GM18517 (cell line): ENCODE results near the gene VMP1.

Experiments used
- ATAC-seq: cut with Tn5 transposase; IDR thresholded peaks from one replicate; pipeline ENCODE4 v1.9.1; 2021; ENCODE audit warnings: mild to moderate bottlenecking, moderate library complexity; ENCODE audit not compliant: unreplicated experiment

The VMP1 gene

DNA sequence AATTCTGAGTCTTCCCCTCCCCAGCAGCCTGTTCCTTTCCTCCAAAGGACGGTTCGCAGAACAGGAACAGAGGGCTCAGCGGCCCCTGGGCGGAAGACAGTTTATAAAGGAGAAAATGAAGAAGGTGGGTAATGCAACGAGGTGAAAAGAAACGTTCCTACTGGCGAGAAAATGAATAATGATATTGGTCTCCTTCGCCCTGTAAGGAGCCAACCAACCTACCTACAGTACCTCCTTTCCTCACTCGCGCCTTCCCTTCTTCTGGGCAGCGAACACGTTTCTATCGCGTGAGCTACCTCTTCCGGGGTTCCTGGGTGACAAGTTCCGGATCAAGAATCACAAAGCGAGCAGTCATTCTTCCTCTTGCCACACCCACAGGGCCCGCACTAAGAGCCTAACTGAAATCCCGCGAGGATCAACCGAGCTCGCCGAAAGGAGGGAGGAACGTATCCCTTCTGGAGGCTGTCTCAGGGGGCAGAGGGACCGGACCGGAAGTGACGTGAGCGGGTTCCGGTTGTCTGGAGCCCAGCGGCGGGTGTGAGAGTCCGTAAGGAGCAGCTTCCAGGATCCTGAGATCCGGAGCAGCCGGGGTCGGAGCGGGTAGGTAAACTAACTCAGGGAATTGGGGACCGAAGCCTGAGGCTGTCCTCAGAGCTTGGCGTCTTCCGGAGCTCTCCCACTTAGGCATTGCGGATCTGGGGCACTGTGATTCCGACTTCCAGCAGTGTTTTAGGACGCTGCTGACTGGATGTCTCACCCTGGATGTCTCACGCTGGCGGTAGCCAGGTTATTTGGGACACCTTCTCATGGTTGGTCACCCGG, at the start of gene VMP1, which contains the start of gene PTRH2:
Gene VMP1, plus strand, starts transcription at position 506 of the 822 bp plus-strand sequence. CDS start 23,793 bp downstream, outside the sequence.
Gene PTRH2, minus strand, starts transcription at position 282 of the 822 bp plus-strand sequence. CDS start 9,452 bp downstream, outside the sequence.
- ATAC-seq: peak; percentile 88

GRCh38 chr17:59666235-59666634, 41.2 kb upstream of the VMP1 start:
- no peak for ATAC-seq

DNA sequence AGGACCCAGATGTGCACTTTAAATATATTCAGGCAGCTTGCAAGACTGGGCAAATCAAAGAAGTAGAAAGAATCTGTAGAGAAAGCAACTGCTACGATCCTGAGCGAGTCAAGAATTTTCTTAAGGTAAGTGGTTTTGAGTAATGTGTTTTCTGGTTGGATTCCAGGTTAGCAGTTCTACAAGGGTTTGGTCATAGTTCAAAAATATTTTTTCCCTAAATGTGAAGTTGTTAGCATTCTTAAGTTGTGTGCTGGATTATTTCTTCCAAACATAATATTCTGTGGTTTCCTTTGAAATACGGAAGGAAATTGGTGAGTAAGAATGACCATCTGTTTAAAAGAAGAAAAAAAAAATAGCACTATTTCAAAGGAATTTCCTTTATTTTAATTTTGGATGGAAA, 38.6 kb upstream of the VMP1 start:
- ATAC-seq: no peak

GRCh38 chr17:59669411-59669810, 38.0 kb upstream of the VMP1 start:
- no peak for ATAC-seq

DNA sequence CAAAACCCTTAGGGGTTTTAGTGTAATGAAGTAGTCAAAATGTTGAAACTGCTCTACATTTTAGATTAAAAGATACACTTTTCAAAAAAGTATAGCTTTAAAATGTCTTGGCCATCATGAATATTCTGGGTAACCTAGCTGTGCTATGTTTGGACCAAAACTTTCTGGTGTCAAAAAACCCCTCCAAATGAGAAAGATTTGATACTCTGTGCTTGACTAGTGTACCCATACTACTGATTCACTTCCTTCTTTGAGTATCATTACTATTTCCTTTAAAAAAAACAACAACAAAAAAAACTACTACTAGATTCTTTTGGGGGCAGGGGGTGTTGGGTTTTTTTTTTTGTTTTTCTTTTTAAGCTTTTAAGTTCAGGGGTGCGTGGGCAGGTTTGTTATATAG, 37.5 kb upstream of the VMP1 start:
- no peak for ATAC-seq

DNA sequence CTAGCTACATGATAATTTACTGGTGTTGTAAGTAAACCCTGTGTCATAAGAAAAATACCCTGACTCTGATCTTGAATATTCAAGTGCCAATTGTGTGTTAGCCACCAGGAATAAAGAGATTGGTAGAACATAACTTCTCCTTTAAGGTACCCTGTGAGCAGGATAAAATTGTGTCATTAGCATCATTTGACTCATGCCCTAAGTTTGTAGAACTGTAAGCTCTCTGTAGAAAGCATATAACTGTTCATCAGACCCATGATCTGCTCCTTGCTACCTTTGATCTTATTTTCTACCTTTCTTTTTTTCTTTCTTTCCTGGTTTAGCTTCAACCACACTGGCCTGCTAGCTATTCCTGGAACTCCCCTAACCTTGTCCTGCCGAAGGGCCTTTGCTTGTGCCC, 36.1 kb upstream of the VMP1 start:
- no peak for ATAC-seq

DNA sequence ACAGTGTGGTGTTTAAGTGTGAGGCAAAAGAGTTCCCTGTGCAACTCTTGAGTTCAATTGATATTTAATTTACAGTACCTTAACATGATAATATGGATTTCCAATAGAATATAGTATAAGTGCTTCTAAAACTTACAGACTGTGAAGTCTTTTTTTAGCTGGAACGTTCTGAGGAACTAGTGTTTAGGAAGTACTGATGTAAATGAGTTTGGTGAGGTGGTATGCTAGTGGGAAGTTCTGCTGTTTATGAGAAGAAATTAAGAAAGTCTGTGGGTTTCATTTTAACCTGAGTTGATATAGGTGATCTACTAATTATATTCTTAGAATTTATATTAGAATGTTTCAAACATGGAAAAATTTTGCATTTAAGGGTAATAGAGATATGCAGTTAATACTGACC, 32.2 kb upstream of the VMP1 start:
- no peak for ATAC-seq

- ATAC-seq: no peak
These were observed 30.7 kb upstream of the VMP1 start for GRCh38 chr17:59676716-59677115.

GRCh38 chr17:59678918-59679317, 28.5 kb upstream of the VMP1 start:
- no peak for ATAC-seq

GRCh38 chr17:59680314-59680713, 27.1 kb upstream of the VMP1 start:
- no peak for ATAC-seq

DNA sequence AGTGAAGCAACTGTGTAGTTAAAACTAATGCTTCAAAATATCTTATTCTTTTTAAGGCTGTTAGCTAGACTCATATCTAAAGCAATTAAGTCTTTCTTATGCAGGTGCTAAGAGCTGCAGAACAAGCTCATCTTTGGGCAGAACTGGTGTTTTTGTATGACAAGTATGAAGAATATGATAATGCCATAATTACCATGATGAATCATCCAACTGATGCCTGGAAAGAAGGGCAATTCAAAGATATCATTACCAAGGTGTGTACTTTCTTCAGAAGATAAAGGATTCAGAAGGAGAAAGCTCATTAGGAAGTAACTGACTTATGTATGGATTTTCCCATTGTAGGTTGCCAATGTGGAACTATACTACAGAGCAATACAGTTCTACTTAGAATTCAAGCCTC, 24.2 kb upstream of the VMP1 start:
- no peak for ATAC-seq

DNA sequence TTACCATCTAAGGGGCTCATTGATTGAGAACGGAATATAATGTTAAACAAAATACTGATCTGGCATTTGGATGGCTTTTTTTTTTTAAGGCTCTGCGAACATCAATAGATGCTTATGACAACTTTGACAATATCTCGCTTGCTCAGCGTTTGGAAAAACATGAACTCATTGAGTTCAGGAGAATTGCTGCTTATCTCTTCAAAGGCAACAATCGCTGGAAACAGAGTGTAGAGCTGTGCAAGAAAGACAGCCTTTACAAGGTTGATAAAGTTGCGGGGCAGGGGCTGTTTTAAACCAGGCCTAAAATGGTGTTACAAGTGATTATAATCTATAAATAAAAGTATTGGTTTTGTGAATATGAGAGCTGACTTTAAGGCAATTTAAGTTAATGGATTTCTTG, 22.5 kb upstream of the VMP1 start:
- no peak for ATAC-seq

GRCh38 chr17:59688008-59688407, 19.4 kb upstream of the VMP1 start:
- no peak for ATAC-seq

GRCh38 chr17:59688496-59688895, 19.0 kb upstream of the VMP1 start:
- no peak for ATAC-seq

DNA sequence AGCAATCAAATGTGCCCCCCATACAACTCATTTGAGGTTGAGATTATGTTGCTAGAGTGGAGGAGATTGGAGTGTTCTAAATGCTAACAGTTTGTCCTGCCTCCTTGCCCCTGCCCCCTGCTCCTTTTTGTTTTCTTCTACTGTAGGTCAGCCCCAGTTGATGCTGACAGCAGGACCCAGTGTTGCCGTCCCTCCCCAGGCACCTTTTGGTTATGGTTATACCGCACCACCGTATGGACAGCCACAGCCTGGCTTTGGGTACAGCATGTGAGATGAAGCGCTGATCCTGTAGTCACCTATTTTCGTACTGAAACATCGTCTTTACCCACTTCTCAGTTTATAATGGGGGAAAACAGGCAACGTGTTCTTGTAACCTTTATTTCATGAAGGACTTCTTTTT, 13.9 kb upstream of the VMP1 start:
- no peak for ATAC-seq

GRCh38 chr17:59694344-59694743, 13.1 kb upstream of the VMP1 start:
- no peak for ATAC-seq

- no peak for ATAC-seq
These were observed 11.3 kb upstream of the VMP1 start for GRCh38 chr17:59695945-59696681.

GRCh38 chr17:59696682-59697277, 10.7 kb upstream of the VMP1 start:
- no peak for ATAC-seq

GRCh38 chr17:59698143-59698542, 9.3 kb upstream of the VMP1 start:
- no peak for ATAC-seq

DNA sequence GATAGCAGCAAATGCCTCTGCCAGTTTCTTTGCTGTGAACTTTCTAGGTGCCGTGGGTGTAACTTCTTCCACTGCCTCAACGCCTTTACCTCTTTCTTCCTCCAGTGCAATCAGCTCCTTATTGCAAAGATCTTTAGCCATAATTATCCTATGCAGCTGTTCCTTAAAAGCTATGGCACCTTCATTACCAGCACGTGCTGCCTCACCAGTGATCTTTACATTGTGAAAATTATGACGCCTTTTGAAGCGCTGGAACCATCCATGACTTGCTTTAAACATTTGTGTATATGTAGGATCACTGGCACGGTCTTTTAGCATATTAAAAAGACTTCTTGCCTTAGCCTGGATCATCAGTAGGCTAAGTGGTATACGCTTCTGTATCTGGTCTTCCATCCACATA, 8.2 kb upstream of the VMP1 start:
- no peak for ATAC-seq

- no peak for ATAC-seq
These were observed 7.7 kb upstream of the VMP1 start for GRCh38 chr17:59699786-59700185.

GRCh38 chr17:59702304-59702703, 5.2 kb upstream of the VMP1 start:
- no peak for ATAC-seq
